Measurements from ENCODE around the gene ZDHHC4. TPM values are rescaled to one million over a fixed set of nuclear protein-coding genes. Genes with fewer than 3 reads are reported as not detected.
"Not testable (repeated sequence)": the region's sequence is repeated elsewhere in the genome, so short reads cannot be mapped to it uniquely, and the experiment has no call there.

ZDHHC4 gene
- total and polyA plus RNA-seq, 2 of the 8 experiments (the other 6 are each of a cell fraction or from before 2014, with no cell fraction given) = 50.2 to 171 TPM

DNA sequence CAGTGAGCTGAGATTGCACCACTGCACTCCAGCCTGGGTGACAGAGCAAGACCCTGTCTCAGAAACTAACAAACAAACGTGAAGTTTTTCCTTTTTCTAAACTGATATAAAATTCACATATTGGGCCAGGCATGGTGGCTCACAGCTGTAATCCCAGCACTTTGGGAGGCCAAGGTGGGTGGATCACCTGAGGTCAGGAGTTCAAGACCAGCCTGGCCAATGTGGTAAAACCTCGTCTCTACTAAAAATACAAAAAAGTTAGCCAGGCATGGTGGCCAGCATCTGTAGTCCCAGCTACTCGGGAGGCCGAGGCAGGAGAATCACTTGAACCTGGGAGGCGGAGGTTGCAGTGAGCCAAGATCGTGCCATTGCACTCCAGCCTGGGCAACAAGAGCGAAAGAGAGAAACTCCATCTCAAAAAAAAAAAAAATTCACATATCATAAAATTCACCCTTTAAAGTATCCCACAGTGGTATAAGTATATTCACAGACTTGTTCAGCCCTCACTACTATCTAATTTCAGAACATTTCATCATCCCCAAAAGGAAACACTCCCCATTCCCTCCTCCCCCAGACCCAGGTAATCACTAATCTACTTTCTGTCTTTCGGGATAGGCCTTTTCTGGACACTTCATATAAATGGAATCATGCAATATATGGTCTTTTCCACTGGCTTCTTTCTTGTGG lies 8.6 kb downstream of the ZDHHC4 start:
- not testable (repeated sequence) for H3K23me2 ChIP-seq (ENCODE audit: low read depth, low read length); H4K91ac ChIP-seq (replicated peaks; ENCODE audit: insufficient read length, low read length); H3K56ac ChIP-seq (replicated peaks; ENCODE audit: insufficient read length, low read depth, low read length); H3K27ac ChIP-seq (ENCODE audit: low read depth, low read length); H2BK120ac ChIP-seq (replicated peaks; ENCODE audit: low read depth, low read length); H2BK15ac ChIP-seq (ENCODE audit: low read length); FAIRE-seq; H3K14ac ChIP-seq (ENCODE audit: insufficient read length); H4K8ac ChIP-seq (ENCODE audit: extremely low read depth, insufficient read depth, low read length); H3K4ac ChIP-seq (replicated peaks; ENCODE audit: insufficient read length, low read depth, low read length); H3K23ac ChIP-seq (ENCODE audit: insufficient read length); H3K9me3 ChIP-seq (ENCODE audit: insufficient read depth in 2 of 2, low read depth in 1 of 2, low read length in 1 of 2); DNase-seq (ENCODE audit: low read depth in 1 of 2, low spot score in 2 of 2); H2AK5ac ChIP-seq (ENCODE audit: low read depth, low read length); H3K4me1 ChIP-seq (replicated peaks in 1 of 4; ENCODE audit: control insufficient read depth in 3 of 4, insufficient read depth in 4 of 4, low read length in 3 of 4); H2BK20ac ChIP-seq (ENCODE audit: low read length); H3K4me2 ChIP-seq (ENCODE audit: insufficient read depth in 1 of 2, low read depth in 2 of 2, low read length in 2 of 2); H2AFZ ChIP-seq (ENCODE audit: low read length); H3K18ac ChIP-seq (ENCODE audit: extremely low read depth, low read length); H4K20me1 ChIP-seq (replicated peaks in 1 of 2; ENCODE audit: control insufficient read depth in 1 of 2, insufficient read depth in 2 of 2, low read length in 2 of 2); H3K79me1 ChIP-seq (ENCODE audit: low read depth, low read length); H2BK5ac ChIP-seq (ENCODE audit: low read depth, low read length); H4K5ac ChIP-seq (ENCODE audit: insufficient read length, low read depth, low read length); H3K4me3 ChIP-seq (ENCODE audit: extremely low read depth in 1 of 4, insufficient read depth in 2 of 4, low read depth in 3 of 4, low read length in 4 of 4); H3K27me3 ChIP-seq (replicated peaks in 1 of 4; ENCODE audit: control insufficient read depth in 3 of 4, extremely low read depth in 1 of 4, insufficient read depth in 3 of 4, low read length in 3 of 4); H2BK12ac ChIP-seq (ENCODE audit: low read depth, low read length); H3K9ac ChIP-seq (replicated peaks in 1 of 4; ENCODE audit: extremely low read depth in 1 of 4, low read depth in 3 of 4, low read length in 3 of 4); H3K79me2 ChIP-seq (ENCODE audit: control insufficient read depth in 1 of 2, insufficient read depth in 2 of 2, low read length in 2 of 2)
- 91% methylated on average over 8 of the region's 8 CpGs; no CpG with 5 or more reads in 1 of the 2 experiments for WGBS, 2 experiments (ENCODE audit: extremely low coverage in 1 of 2, insufficient coverage in 1 of 2, insufficient read length in 1 of 2, insufficient replicate concordance in 2 of 2, low coverage in 1 of 2, low lambda C conversion rate in 2 of 2, missing lambda C conversion rate in 1 of 2)
- peaks cover 14 to 57% (median 32%) of the 10 kb centered on the region in 4 experiments for H3K36me3 ChIP-seq (ENCODE audit: control insufficient read depth in 2 of 4, insufficient read depth in 4 of 4, low read length in 3 of 4)
- CTCF ChIA-PET (ENCODE audit: partially characterized antibody) = interaction anchor here (0.9 kb wide), 1 partner anchor 69 kb away, joined by 3 read pairs; no protein-coding TSS in a partner anchor
- POLR2A ChIA-PET (ENCODE audit: partially characterized antibody) = interaction anchor here (1.0 kb wide), 1 partner anchor 10 kb away, joined by 3 read pairs; no protein-coding TSS in a partner anchor

Data from H1 (cell line).